Peyer's patch (tissue), 4 donors: ENCODE results near the gene SLC43A3.

Source experiments
- CTCF ChIP-seq, 6 experiments: fragments of 450-650 bp in 4 of 6; fragments of 200-600 bp in 2 of 6; sonication (generic) in 1 of 6; IDR thresholded peaks; one replicate each; pipeline ENCODE4 v1.5.1; 2017 to 2019; ENCODE audit warnings: antibody characterized with exemption in 6 of 6, mild to moderate bottlenecking in 3 of 6, moderate library complexity in 1 of 6
- POLR2A ChIP-seq, 2 donors: fragments of 450-650 bp; IDR thresholded peaks; one replicate each; pipeline ENCODE4 v1.5.1; 2017; ENCODE audit warnings: antibody characterized with exemption in 2 of 2, mild to moderate bottlenecking in 2 of 2, moderate library complexity in 2 of 2

- TF ChIP-seq CTCF (IDR thresholded peaks at IDR 0.05): no peak
- no peak for TF ChIP-seq POLR2A (IDR thresholded peaks at IDR 0.05)
Observed at GRCh38 chr11:57432714-57433163, 5.8 kb upstream of the SLC43A3 start.
